Astrocyte of the cerebellum (primary cell): Measurements from ENCODE around the gene MAPRE2.

Experiments used
- DNase-seq: peaks from one replicate; pipeline ENCODE4 v3.0.0-alpha.2; 2011; ENCODE audit warnings: low read depth
- H3K4me3 ChIP-seq: 2 replicates; pipeline ENCODE4 v1.5.1; 2011; ENCODE audit warnings: mild to moderate bottlenecking, low read depth, low read length, moderate library complexity
- CTCF ChIP-seq: IDR thresholded peaks from 2 replicates; pipeline ENCODE4 v1.5.1; 2012; ENCODE audit warnings: low read length, low read depth, moderate library complexity, mild to moderate bottlenecking; ENCODE audit errors: missing control alignments
- in situ Hi-C: cut with HindIII; loops from 2 replicates; pipeline ENCODE4 v1.10.0; 2017; ENCODE audit warnings: low sequenced_read_pairs

MAPRE2 gene

GRCh38 chr18:35172009-35172408 is 130.8 kb downstream of the MAPRE2 start:
- no peak overlapping the region for H3K4me3 ChIP-seq
- DNase-seq = no peak
- TF ChIP-seq CTCF = no peak
- in situ Hi-C loops = no loop called here

- H3K4me3 ChIP-seq = no peak overlapping the region
- TF ChIP-seq CTCF = no peak
- in situ Hi-C loops = no loop called here
- no peak for DNase-seq
Observed at GRCh38 chr18:35172451-35173035, 131.3 kb downstream of the MAPRE2 start.

- no peak for DNase-seq
- in situ Hi-C loops = no loop called here
- H3K4me3 ChIP-seq = no peak overlapping the region
- no peak for TF ChIP-seq CTCF
Observed at GRCh38 chr18:35174093-35174731, 133.0 kb downstream of the MAPRE2 start.

- no peak overlapping the region for H3K4me3 ChIP-seq
- no peak for TF ChIP-seq CTCF
- DNase-seq = no peak
- in situ Hi-C loops = no loop called here
Observed at GRCh38 chr18:35174745-35175144, 133.5 kb downstream of the MAPRE2 start.

- H3K4me3 ChIP-seq = no peak overlapping the region
- in situ Hi-C loops = no loop called here
- DNase-seq = no peak
- TF ChIP-seq CTCF = no peak
Observed at GRCh38 chr18:35176925-35177324, 135.7 kb downstream of the MAPRE2 start.

- no peak for TF ChIP-seq CTCF
- H3K4me3 ChIP-seq = no peak overlapping the region
- in situ Hi-C loops = no loop called here
- DNase-seq = peak; percentile 46
Observed at GRCh38 chr18:35178260-35178659, 137.0 kb downstream of the MAPRE2 start.
